K562 (cell line): Measurements from ENCODE around the gene FBXO8.

Source experiments
- E2F1 ChIP-seq: sonication (generic); formaldehyde crosslinking; IDR thresholded peaks from 2 replicates; pipeline ENCODE4 v1.8.1; 2023; ENCODE audit warnings: mild to moderate bottlenecking, missing genetic modification reagents, moderate library complexity
- MXD1 ChIP-seq: fragments of 250-450 bp; sonication (Bioruptor Pico); IDR thresholded peaks from 2 replicates; pipeline ENCODE4 v1.8.0; 2021; ENCODE audit warnings: borderline replicate concordance, mild to moderate bottlenecking, moderate library complexity; ENCODE audit not compliant: poor library complexity, severe bottlenecking
- POLR2A ChIP-seq: fragments of 450-650 bp; conservative IDR thresholded peaks from 2 replicates; pipeline ENCODE4 v1.6.1; 2016
- TOE1 ChIP-seq, 2 experiments: fragments of 450-650 bp in 1 of 2; sonication (generic) in 1 of 2; formaldehyde crosslinking in 1 of 2; IDR thresholded peaks; 2 replicates each; pipeline versions ENCODE4 v1.7.1 to v1.8.0; 2016 to 2022; ENCODE audit warnings: borderline replicate concordance in 2 of 2, mild to moderate bottlenecking in 2 of 2, antibody characterized with exemption in 1 of 2, inconsistent platforms in 1 of 2, low read depth in 1 of 2, missing genetic modification reagents in 1 of 2, moderate library complexity in 1 of 2

DNA sequence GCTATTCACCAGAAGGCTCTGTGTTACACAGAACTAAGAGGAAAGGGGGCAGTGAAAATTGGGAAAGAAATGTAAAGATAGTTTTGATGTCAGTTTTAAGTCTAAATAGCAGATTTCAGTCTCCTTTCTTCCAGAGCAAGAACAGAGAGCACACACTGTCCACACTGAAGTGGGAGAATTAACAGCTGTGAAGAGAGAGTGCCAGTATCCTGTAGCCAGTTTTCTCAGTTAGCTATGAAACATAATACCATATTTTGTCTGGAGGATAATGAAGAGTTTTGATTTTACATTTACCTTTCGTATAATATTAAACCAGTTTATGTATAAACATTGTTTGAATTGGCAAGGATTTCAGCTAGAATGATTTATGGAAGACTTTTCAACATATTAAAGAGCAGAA, 35.1 kb downstream of the FBXO8 start:
- TF ChIP-seq TOE1 (IDR thresholded peaks at IDR 0.05; ENCODE audit: borderline replicate concordance) (no peak), TOE1 (CRISPR knock-in tag; IDR thresholded peaks at IDR 0.05; ENCODE audit: borderline replicate concordance, low read depth) (no peak), E2F1 (no peak), MXD1 (no peak), POLR2A (no peak)
